Kidney tubule cell (primary cell): Measurements from ENCODE around the gene DLX1.
"Not testable (repeated sequence)": the region's sequence is repeated elsewhere in the genome, so short reads cannot be mapped to it uniquely, and the experiment has no call there.

Source experiments
- DNase-seq: peaks from one replicate; pipeline ENCODE4 v3.0.0-alpha.2; 2018; ENCODE audit warnings: low spot score

Gene DLX1

GRCh38 chr2:172085460-172086159, at the start of gene DLX1:
Gene DLX1, plus strand, starts transcription at chr2:172085507. Its CDS starts 171 bp downstream, at chr2:172085678.
- DNase-seq = no peak

GRCh38 chr2:172038121-172038520, 47.2 kb upstream of the DLX1 start:
- no peak for DNase-seq

- peak; percentile 52 for DNase-seq
These were observed 46.7 kb upstream of the DLX1 start for GRCh38 chr2:172038604-172039003.

GRCh38 chr2:172039011-172039704, 46.1 kb upstream of the DLX1 start:
- DNase-seq = no peak

- DNase-seq = no peak
These were observed 45.0 kb upstream of the DLX1 start for GRCh38 chr2:172040311-172040710.

- no peak for DNase-seq
These were observed 39.1 kb upstream of the DLX1 start for GRCh38 chr2:172046080-172046678.

GRCh38 chr2:172046866-172047565, 38.3 kb upstream of the DLX1 start:
- no peak for DNase-seq

- DNase-seq = no peak
These were observed 37.5 kb upstream of the DLX1 start for GRCh38 chr2:172047566-172048507.

- no peak for DNase-seq
These were observed 36.5 kb upstream of the DLX1 start for GRCh38 chr2:172048508-172049503.

- no peak for DNase-seq
These were observed 35.7 kb upstream of the DLX1 start for GRCh38 chr2:172049567-172050120.

- no peak for DNase-seq
These were observed 34.7 kb upstream of the DLX1 start for GRCh38 chr2:172050479-172051125.

GRCh38 chr2:172052000-172052983, 33.0 kb upstream of the DLX1 start:
- no peak for DNase-seq

- no peak for DNase-seq
These were observed 31.8 kb upstream of the DLX1 start for GRCh38 chr2:172053486-172053885.

- no peak for DNase-seq
These were observed 29.0 kb upstream of the DLX1 start for GRCh38 chr2:172056293-172056692.

GRCh38 chr2:172058660-172059059, 26.6 kb upstream of the DLX1 start:
- no peak for DNase-seq

- not testable (repeated sequence) for DNase-seq
These were observed 25.2 kb upstream of the DLX1 start for GRCh38 chr2:172060118-172060517.

GRCh38 chr2:172062402-172063004, 22.8 kb upstream of the DLX1 start:
- no peak for DNase-seq

GRCh38 chr2:172063446-172063845, 21.9 kb upstream of the DLX1 start:
- no peak for DNase-seq
